Keratinocyte (primary cell): Measurements from ENCODE around the gene S100A6.

Experiments
- EZH2 ChIP-seq: IDR thresholded peaks from one replicate; pipeline ENCODE4 v1.6.1; 2012; ENCODE audit warnings: inconsistent platforms, mild to moderate bottlenecking, low read length, moderate library complexity
- TF ChIP-seq, protein P1 (sequence below), 3 experiments: IDR thresholded peaks in 1 of 3; conservative IDR thresholded peaks in 1 of 3; optimal IDR thresholded peaks in 1 of 3; 2 replicates in 2 of 3; 3 replicates in 1 of 3; pipeline versions ENCODE3 to v1.5.1; 2011; ENCODE audit warnings: low read length in 3 of 3, mild to moderate bottlenecking in 3 of 3, moderate library complexity in 2 of 3, control low read depth in 1 of 3, inconsistent platforms in 1 of 3; ENCODE audit not compliant: insufficient read depth in 2 of 3; ENCODE audit errors: extremely low read depth in 1 of 3

DNA sequence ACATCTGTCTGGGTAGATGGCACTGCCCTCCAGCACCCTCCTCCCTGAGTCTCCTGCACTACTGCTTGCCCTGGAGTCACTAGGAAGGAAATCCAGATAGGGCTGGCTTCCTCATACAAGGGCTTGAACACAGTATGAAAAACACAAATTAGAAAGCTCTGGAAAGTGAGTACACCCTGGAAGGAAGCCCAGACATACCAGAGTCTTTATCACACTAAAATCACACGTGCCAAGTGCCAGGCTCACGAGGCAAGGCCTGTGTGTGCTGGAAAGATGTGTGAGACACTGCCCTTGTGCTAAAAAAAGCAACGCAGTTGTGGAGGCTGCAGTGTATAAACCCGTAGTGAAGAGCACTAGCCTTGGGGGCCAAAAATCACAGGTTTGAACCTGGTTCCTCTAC lies 47.1 kb downstream of the S100A6 start:
- TF ChIP-seq, protein P1, sequence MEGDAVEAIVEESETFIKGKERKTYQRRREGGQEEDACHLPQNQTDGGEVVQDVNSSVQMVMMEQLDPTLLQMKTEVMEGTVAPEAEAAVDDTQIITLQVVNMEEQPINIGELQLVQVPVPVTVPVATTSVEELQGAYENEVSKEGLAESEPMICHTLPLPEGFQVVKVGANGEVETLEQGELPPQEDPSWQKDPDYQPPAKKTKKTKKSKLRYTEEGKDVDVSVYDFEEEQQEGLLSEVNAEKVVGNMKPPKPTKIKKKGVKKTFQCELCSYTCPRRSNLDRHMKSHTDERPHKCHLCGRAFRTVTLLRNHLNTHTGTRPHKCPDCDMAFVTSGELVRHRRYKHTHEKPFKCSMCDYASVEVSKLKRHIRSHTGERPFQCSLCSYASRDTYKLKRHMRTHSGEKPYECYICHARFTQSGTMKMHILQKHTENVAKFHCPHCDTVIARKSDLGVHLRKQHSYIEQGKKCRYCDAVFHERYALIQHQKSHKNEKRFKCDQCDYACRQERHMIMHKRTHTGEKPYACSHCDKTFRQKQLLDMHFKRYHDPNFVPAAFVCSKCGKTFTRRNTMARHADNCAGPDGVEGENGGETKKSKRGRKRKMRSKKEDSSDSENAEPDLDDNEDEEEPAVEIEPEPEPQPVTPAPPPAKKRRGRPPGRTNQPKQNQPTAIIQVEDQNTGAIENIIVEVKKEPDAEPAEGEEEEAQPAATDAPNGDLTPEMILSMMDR (optimal IDR thresholded peaks at IDR 0.05 in 1 of 3, IDR thresholded peaks at IDR 0.05 in 1 of 3, conservative IDR thresholded peaks at IDR 0.05 in 1 of 3; ENCODE audit: extremely low read depth in 1 of 3, insufficient read depth in 2 of 3, low read length in 3 of 3): no peak
- TF ChIP-seq EZH2: no peak
